ENCODE measurements around the gene MYO18A. TPM values are rescaled to one million over a fixed set of nuclear protein-coding genes. Genes with fewer than 3 reads are reported as not detected.

MYO18A gene
- polyA plus RNA-seq, 1 donor (not counting 4 experiments of a cell fraction or from before 2014, with no cell fraction given): 20.0 TPM

DNA sequence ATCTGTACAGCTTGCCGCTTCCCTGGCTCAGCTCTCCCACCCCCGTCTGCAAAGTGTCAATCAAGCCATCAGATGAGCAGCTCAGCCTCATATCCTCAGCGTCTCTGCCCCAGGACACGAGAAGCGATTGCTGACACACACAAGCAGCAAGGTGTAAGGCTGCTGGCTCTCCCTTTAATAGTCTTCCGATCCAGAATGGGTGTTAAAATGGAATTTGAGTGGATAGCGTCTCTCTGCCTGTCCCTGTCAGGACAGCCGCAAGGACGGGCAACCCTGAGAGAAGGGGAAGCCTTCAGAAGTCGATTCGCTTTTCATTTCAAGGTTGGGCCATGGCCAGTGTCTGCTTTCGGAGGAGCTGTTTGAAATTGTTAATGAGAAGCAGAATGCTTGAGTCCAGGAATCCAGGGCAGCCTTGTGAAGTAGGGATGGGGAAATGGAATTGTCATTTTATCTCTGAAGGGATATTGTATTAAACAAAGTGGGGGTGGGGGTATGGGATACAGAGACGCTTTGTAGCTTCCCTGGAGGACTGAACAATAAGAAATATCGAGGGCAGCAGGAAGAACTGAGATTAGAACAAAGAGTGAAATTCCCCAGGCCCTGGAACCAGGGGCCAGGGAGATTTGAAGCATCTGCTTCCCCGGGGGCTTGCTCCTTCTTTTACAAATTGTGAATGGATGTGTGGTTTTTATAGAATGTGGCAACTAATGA is 142.0 kb downstream of the MYO18A start:
- Histone ChIP-seq H3K36me3 (ENCODE audit: control insufficient read depth in 2 of 2, extremely low read depth in 1 of 2, insufficient read depth in 2 of 2, low read length in 2 of 2) (no peaks in the 10 kb centered on the region), H3K4me2 (ENCODE audit: control insufficient read depth, extremely low read depth, insufficient read depth, low read depth, low read length) (peak overlapping the region; percentile 17), H3K27me3 (ENCODE audit: control insufficient read depth, extremely low read depth, insufficient read depth, low read length) (peaks cover 43% of the 10 kb centered on the region), H3K9ac (ENCODE audit: control insufficient read depth, extremely low read depth, insufficient read depth, low read length) (no peak overlapping the region), H4K20me1 (ENCODE audit: control insufficient read depth, extremely low read depth, insufficient read depth, low read length) (no peaks in the 10 kb centered on the region), H3K4me3 (ENCODE audit: control insufficient read depth in 2 of 3, extremely low read depth in 1 of 3, insufficient read depth in 2 of 3, low read depth in 1 of 3, low read length in 3 of 3) (no peak overlapping the region), H3K4me1 (ENCODE audit: control insufficient read depth, extremely low read depth, insufficient read depth, low read length) (peaks cover 17% of the 10 kb centered on the region), H2AFZ (ENCODE audit: control insufficient read depth, low read length) (no peak overlapping the region), H3K79me2 (ENCODE audit: control insufficient read depth, insufficient read depth, low read length) (no peaks in the 10 kb centered on the region), H3K27ac (ENCODE audit: control insufficient read depth, insufficient read depth, low read length) (no peak overlapping the region), H3K9me1 (ENCODE audit: control insufficient read depth, extremely low read depth, insufficient read depth, low read length) (no peaks in the 10 kb centered on the region), H3K9me3 (ENCODE audit: control insufficient read depth, low read depth, low read length) (peaks cover 3% of the 10 kb centered on the region)
- TF ChIP-seq EZH2 (IDR thresholded peaks at IDR 0.05; ENCODE audit: low read length): peak; percentile 45
- TF ChIP-seq, protein P1, sequence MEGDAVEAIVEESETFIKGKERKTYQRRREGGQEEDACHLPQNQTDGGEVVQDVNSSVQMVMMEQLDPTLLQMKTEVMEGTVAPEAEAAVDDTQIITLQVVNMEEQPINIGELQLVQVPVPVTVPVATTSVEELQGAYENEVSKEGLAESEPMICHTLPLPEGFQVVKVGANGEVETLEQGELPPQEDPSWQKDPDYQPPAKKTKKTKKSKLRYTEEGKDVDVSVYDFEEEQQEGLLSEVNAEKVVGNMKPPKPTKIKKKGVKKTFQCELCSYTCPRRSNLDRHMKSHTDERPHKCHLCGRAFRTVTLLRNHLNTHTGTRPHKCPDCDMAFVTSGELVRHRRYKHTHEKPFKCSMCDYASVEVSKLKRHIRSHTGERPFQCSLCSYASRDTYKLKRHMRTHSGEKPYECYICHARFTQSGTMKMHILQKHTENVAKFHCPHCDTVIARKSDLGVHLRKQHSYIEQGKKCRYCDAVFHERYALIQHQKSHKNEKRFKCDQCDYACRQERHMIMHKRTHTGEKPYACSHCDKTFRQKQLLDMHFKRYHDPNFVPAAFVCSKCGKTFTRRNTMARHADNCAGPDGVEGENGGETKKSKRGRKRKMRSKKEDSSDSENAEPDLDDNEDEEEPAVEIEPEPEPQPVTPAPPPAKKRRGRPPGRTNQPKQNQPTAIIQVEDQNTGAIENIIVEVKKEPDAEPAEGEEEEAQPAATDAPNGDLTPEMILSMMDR (optimal IDR thresholded peaks at IDR 0.05 in 1 of 3, IDR thresholded peaks at IDR 0.05 in 1 of 3, conservative IDR thresholded peaks at IDR 0.05 in 1 of 3; ENCODE audit: extremely low read depth in 1 of 3, insufficient read depth in 2 of 3, low read length in 3 of 3): no peak
- no peak for FAIRE-seq
- no peak for DNase-seq (ENCODE audit: low read depth, low spot score)
- dilution Hi-C loops (cut with MboI; ENCODE audit: extremely low pct_ligation_motif_present, low sequenced_read_pairs): no loop called here

GRCh38 chr17:29037739-29038084 is 142.5 kb downstream of the MYO18A start:
- H4K20me1 ChIP-seq (ENCODE audit: control insufficient read depth, extremely low read depth, insufficient read depth, low read length): no peaks in the 10 kb centered on the region
- H2AFZ ChIP-seq (ENCODE audit: control insufficient read depth, low read length): no peak overlapping the region
- H3K9me1 ChIP-seq (ENCODE audit: control insufficient read depth, extremely low read depth, insufficient read depth, low read length): no peaks in the 10 kb centered on the region
- peaks cover 46% of the 10 kb centered on the region for H3K27me3 ChIP-seq (ENCODE audit: control insufficient read depth, extremely low read depth, insufficient read depth, low read length)
- H3K36me3 ChIP-seq (ENCODE audit: control insufficient read depth in 2 of 2, extremely low read depth in 1 of 2, insufficient read depth in 2 of 2, low read length in 2 of 2): no peaks in the 10 kb centered on the region
- dilution Hi-C loops (cut with MboI; ENCODE audit: extremely low pct_ligation_motif_present, low sequenced_read_pairs): no loop called here
- DNase-seq (ENCODE audit: low read depth, low spot score) (no peak), FAIRE-seq (no peak)
- TF ChIP-seq, protein P1 (optimal IDR thresholded peaks at IDR 0.05 in 1 of 3, IDR thresholded peaks at IDR 0.05 in 1 of 3, conservative IDR thresholded peaks at IDR 0.05 in 1 of 3; ENCODE audit: extremely low read depth in 1 of 3, insufficient read depth in 2 of 3, low read length in 3 of 3): no peak
- no peak for TF ChIP-seq EZH2 (IDR thresholded peaks at IDR 0.05; ENCODE audit: low read length)
- H3K9me3 ChIP-seq (ENCODE audit: control insufficient read depth, low read depth, low read length): peaks cover 3% of the 10 kb centered on the region
- H3K27ac ChIP-seq (ENCODE audit: control insufficient read depth, insufficient read depth, low read length): no peak overlapping the region
- H3K79me2 ChIP-seq (ENCODE audit: control insufficient read depth, insufficient read depth, low read length): no peaks in the 10 kb centered on the region
- no peak overlapping the region for H3K4me3 ChIP-seq (ENCODE audit: control insufficient read depth in 2 of 3, extremely low read depth in 1 of 3, insufficient read depth in 2 of 3, low read depth in 1 of 3, low read length in 3 of 3)
- no peak overlapping the region for H3K4me2 ChIP-seq (ENCODE audit: control insufficient read depth, extremely low read depth, insufficient read depth, low read depth, low read length)
- peaks cover 14% of the 10 kb centered on the region for H3K4me1 ChIP-seq (ENCODE audit: control insufficient read depth, extremely low read depth, insufficient read depth, low read length)
- no peak overlapping the region for H3K9ac ChIP-seq (ENCODE audit: control insufficient read depth, extremely low read depth, insufficient read depth, low read length)

Data from keratinocyte (primary cell).